Left renal cortex interstitium (tissue), 4 donors: ENCODE data around the gene ABAT. TPM values are rescaled to one million over a fixed set of nuclear protein-coding genes. Genes with fewer than 3 reads are reported as not detected.
"Not testable (repeated sequence)": the region's sequence is repeated elsewhere in the genome, so short reads cannot be mapped to it uniquely, and the experiment has no call there.

ENCODE experiments used
- DNase-seq, 4 donors: peaks; one replicate each; pipeline ENCODE4 v3.0.0-alpha.2; 2013; ENCODE audit warnings: low read depth in 4 of 4, low spot score in 2 of 4, missing footprints in 1 of 4
- polyA plus RNA-seq, 4 donors: library from polyadenylated mRNA; unstranded; fragments of 120-200 nt; gene quantifications; one replicate each; pipeline ENCODE4 v1.2.1, GENCODE V29; 2013; ENCODE audit not compliant: insufficient read length in 4 of 4

Gene ABAT
- polyA plus RNA-seq, 4 donors: 48.0 to 68.5 (median 64.0) TPM

DNA sequence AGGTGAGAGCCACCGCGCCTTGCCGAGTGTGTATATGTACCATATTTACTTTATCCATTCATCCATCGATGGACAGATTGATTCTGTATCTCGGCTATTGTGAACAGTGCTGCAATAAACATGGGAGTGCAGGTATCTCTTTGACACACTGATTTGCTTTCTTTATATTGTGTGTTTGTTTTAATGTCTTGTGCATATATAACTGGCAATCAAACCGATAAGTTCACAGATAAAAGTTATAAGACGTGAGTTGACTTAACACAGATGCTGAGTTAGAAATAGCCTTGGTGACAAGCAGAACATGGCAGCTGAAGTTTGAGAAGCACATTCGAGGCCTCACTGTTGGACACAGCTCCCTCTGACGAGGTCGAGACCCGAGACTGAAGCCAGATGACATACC, 99.8 kb downstream of the ABAT start:
- DNase-seq: no peak

DNA sequence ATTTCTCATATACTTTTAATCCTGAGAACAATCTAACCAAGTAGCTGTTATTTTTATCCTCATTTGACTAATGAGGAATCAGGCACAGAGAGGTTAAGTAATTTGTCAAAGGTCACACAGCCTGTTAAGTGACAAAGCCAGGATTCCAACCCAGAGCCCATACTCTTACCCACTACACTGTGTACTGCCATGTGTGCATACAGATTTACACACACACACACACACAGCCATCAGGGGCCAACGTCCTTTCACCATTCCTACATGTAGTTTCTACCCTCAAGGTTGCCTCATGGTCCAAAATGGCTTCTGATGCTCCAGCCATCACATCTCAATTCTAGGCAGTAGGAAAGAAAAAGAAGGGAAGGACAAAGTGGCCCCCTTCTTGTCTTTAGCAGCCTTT, 100.9 kb downstream of the ABAT start:
- no peak for DNase-seq

DNA sequence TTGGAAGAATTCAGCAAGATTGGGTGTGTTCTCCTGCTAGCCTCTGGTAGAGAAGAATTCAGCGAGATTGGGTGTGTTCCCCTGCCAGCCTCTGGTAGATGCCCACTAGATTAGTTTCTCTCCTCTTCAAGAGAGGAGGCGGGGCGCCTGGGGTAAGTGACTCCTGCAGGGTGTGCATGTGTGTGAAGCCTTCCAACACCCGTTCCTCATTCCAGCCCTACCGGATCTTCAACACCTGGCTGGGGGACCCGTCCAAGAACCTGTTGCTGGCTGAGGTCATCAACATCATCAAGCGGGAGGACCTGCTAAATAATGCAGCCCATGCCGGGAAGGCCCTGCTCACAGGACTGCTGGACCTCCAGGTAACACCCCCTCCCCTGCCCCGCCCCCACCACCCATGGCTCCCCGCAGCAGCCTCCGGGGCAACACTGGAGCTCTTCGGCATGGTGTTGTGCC, 101.7 kb downstream of the ABAT start:
- DNase-seq: no peak

DNA sequence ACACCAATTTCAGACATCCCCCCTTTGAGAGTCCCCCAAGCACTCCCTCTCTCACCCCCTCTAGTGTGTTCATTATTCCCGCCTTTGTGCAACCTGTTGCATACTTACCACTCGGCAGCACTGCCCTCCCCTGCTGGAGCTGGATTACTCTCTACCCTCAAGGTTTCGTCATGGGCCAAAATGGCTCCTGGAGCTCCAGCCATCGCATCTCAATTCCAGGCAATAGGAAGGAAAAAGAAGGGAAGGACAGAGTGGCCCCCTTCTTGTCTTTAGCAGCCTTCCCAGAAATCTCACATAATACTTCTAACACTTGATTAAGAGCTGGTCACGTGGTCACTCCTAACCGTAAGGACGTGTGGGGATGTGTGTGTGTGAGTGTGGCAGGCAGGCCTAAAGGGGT, 102.8 kb downstream of the ABAT start:
- DNase-seq: no peak

DNA sequence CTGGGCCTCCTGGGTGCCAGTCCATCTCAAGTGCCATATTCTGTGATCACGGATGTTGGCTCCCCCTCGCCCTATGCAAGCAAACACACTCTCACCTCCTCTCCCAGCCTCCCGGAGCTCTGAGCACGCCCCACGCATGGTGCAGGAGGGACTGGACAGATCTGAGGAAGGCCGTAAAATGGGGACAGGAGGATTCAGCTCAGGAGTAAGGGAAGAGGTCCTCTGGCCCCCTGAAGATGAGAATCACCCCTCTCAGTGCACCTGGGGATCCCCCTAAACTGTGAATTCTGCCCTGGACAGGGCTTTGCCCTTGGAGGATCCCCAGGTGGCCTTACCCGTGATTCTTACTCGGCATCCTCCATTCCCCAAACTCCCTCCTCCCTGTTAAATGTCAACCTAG, 107.4 kb downstream of the ABAT start:
- DNase-seq: no peak

DNA sequence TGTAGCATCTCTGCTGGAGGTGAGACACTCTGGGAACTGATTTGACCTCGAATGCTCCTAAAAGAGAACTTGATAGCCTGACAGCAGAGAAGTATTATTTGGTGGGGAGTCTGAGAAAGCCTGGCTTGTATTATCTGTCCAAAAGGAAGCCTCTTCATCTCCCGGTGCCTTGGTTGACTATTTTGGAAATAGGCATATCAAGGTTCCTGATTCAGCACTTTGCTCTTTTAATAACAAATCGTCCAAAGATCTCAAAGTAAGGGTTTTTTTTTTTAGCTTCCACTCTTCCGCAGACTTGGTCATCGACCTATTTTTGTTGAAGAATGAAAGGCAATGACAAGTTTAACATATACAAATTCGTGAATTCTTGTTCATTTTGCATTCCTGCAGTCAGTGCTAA, 108.3 kb downstream of the ABAT start:
- DNase-seq: no peak

DNA sequence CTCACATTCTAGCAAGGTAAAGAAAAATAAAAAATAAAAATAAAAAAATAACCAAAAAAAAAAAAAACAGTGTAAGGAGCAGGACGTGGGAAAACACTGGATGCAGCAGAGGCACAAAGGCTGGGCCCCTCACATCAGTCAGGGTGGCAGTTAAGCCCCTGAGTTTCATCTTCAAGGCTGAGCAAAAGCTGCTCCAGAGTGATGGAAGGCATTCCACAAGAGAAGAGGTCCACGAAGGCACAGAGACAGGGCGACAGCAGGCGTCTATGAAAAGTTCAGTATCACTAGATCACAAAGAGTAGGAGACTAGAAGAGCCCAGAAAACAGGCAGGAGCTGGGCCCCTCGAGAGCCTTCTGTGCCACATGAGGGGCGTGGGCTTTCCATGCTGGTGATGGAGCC, 111.0 kb downstream of the ABAT start:
- no peak for DNase-seq

DNA sequence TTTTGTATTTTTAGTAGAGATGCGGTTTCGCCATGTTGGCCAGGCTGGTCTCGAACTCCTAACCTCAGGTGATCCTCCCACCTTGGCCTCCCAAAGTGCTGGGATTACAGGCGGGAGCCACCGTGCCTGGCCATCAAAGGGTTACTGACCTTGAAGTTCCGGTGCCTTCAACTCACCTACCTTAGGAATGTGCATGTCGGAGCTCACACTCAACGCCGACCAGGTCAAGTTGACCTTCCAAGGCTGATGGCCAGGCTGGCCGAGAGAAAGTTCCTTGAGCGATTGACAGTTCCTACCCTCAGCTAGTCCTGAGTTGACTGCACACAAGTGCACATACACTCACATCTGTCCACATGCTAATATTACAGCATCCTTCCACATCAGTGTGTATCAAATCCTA, 111.9 kb downstream of the ABAT start:
- DNase-seq: not testable (repeated sequence)

DNA sequence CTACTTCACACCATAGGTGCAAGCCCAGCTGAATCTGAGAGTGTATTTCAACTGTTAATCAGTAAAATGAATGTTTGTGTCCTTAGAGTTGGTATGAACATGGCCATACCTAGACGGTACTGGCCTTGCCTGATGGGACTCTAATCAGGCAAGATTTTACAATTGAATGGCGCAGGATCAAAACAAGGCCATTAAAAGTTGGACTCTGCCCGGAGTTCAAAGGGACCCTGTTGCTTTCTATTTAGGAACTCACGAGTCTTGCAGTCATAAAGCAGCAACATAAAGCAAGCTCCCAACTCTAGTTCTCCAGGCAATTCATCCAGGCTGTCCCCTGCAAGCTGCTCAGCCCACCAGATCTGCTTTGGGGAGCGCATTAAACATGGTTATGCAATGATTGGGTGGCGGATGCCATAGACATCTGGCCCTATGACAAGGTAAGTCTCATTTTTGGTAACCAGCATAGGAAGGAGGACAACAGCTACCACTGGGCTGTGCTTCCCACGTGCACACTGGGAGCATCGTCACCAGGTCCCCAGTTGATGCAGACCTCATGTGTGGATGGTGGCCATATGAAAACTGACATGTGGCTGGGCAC, 114.3 kb downstream of the ABAT start:
- DNase-seq: no peak

DNA sequence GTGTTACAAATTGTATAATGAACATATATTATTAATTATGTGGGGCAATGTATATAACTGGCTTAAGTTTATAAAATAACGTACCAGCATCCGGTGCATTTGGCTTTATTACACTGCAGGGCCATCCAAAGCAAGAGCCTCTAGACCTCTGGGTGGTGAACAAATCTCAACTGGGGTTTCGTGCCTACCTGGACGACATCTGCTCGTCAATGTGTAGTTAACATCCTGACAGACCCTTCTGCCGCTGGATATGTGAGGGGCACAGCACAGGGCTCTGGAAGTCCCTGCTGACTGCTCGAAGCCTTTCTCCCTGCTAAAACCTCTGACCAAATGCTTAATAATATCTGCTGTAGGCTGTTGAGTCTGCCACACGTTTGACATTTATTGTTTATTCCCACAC, 120.7 kb downstream of the ABAT start:
- no peak for DNase-seq

DNA sequence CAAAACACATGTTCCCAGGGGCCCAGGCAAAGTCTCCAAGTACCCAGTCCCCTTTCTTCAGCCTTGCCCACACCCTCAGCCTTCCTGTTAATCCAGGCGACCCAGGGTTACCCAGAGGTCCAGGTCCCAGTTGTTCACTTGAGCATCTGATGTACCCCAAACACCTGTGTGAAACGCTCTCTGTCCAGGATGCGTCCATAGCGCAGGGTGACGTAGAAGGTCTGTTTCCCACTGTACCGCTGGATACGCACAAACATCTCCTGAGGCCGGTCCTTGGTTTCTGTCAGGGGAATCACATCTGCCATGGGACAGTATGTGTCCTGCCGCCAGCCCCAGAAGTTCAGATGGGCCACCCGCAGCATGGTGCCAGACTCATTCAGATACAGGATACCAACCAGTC, 121.4 kb downstream of the ABAT start:
- no peak for DNase-seq

DNA sequence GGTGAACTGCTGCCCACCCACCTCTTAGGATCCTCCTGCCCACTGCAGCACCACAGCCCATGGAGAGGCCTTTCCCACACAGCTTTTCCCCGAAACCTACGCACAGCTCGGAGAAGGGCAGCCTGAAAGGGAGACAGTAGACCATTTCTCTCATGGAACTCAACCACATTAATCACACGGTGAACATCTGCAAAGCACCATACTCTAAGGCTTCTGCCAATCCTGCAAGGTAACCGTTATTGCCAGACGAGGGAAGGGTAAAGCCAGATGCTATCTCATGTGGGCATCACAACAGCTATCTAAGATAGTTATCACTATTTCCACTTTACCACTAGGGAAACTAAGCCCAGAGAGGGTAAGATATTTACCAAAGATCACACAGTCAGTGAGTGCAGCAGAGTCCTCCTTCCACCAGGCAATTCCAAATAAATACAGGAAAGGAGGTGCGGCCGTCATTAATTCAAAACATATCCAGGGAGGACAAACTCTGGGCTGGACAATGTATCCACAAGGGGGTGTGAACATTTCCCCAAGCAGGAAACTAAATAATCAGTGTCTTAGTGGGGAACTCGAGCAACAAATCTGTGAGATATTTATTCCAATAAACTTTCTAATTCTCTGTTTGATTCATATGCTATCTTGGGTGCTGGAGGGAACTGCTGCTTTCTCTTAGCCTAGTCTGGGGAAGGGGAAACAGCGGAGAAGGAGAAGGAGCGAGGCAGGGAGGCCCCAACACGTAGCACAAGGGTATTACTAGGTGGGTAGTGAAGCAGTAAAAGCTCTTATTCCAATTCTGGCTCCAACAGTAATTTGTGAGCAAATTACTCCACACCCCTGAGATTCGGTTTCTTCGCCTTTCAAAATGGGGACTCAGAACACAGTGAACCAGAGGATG, 122.3 kb downstream of the ABAT start:
- no peak for DNase-seq

DNA sequence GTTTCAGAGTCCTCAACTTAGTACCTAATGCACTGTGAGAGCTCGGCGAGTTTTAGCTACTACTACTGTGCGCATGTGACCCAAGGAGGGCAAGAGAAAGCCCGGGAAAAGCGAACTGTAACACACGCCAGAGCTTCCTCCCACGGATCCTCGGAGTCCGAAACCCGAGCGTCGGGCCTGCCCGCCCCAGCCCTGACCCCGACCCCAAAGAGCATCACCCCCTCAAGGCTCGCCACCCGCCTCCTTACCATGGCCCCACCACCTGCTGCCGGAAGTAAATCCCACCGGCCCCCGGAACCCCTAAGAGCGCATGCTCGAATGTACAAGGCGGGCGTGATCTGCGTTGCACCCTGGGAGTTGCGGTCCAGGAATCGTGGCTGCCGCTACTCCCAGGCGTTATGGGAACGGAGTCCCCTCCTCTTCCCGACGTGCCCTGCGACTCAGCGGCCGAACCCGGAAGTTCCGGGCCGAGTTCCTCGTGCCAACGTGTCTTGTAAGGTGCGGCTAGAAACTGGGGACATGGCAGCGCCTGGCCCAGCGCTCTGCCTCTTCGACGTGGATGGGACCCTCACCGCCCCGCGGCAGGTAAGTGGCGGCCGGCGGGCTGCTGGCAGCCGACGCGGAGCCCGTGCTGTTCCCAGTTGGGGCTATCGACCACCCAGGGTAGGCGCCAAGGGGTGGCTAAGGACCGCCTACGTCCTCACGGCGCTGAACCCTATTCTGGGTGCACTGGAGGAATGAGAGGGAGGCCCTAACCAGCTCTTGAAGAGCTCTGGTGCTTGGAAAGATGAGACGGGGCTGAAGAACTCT, 123.2 kb downstream of the ABAT start, which contains the start of the genes PMM2 and TMEM186:
TSS of gene PMM2 (plus strand) at position 476 of the 810 bp plus-strand sequence. CDS start at position 520, 44 bp downstream.
TSS of gene TMEM186 (minus strand) at position 276 of the 810 bp plus-strand sequence. CDS start at position 251, 25 bp downstream.
- peak; percentile 75 to 92 (median 83) for DNase-seq

DNA sequence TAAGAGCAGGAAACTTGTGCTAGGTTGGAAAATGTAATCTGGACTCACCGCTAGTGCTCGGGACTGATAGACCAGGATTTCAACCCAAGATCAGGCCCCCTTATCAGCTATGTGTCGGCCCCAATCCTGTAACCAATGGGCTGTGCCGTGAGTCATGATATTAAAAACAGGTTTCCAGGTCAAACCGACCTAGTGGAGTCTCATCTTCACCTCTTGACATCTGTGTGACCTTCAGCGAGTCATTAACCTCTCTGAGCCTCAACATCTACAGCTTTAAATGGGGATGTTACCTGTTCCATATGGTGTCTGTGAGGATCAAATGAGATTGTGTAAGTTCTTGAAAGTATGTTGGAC, 123.7 kb downstream of the ABAT start:
- no peak for DNase-seq

DNA sequence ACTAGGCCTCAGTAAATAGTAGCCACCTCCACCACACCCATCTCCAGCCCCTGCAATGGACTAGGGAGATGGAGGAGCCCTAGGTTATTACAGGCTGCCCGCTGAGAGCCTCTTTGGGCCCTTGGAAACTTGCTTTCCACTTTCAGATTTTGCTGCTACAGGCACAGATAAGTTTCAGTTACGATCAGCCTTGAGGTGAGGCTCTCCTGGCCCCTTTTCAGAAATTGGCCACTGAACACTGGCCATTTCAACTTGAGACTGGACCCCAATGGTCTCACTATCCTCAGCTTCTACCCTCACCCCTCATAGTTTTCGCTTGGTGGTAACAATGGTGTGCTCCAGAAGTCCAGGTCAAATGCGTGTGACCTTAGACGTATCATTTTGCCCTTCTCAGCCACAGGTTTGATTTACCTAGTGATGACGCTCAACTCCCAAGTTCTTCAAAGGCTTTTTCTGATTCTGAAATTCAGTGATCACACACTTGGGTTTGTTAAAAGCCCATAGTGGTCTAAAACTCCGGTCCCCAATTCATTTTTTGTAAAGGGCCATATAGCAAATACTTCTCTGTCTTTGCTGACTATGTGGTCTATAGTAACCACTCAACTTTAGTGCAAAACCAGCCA, 124.2 kb downstream of the ABAT start:
- no peak for DNase-seq

DNA sequence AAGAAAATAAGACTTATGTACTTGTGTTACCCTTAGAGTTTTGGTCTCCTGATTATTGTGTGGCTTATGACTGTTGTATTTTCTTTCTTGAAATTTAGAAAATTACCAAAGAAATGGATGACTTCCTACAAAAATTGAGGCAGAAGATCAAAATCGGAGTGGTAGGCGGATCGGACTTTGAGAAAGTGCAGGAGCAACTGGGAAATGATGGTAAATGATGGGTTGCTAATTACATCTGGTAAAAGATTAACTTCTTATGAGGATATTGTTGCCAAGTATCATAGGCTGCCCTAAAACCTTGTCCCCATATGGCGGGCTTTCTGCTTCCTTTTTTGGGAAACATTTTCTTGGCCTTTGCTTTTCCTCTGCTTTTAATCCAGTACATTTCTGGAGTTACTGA, 127.3 kb downstream of the ABAT start:
- DNase-seq: no peak

DNA sequence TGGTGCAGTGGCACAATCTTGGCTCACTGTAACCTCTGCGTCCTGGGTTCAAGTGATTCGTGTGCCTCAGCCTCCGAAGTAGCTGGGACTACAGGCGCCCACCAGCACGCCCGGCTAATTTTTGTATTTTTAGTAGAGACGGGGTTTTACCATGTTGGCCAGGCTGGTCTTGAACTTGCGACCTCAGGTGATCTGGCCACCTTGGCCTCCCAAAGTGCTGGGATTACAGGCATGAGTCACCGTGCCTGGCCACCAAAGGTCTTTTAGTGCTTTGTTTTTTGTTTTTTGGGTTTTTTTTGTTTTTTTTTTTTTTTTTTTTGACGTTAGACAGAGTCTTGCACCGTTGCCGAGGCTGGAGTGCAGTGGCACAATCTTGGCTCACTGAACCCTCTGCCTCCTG, 129.3 kb downstream of the ABAT start:
- not testable (repeated sequence) for DNase-seq

DNA sequence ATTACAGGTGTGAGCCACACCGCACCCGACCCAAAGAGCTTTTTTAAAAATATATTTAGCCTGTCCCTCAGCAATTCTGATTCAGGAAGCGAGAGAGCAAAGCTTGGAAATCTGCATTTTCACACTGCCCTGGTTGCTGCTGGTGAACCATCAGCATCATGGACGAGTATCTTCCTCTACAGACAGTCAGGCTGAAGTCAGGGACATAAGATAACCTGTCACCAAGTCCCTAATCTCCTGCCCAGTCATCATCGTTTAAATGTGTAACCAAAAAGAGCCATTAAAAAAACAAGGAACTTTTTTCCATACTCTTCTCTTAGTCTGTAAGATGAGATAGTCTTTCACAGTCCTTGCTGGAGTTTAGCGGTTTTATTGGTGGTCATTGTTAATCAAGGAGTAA, 129.9 kb downstream of the ABAT start:
- no peak for DNase-seq

DNA sequence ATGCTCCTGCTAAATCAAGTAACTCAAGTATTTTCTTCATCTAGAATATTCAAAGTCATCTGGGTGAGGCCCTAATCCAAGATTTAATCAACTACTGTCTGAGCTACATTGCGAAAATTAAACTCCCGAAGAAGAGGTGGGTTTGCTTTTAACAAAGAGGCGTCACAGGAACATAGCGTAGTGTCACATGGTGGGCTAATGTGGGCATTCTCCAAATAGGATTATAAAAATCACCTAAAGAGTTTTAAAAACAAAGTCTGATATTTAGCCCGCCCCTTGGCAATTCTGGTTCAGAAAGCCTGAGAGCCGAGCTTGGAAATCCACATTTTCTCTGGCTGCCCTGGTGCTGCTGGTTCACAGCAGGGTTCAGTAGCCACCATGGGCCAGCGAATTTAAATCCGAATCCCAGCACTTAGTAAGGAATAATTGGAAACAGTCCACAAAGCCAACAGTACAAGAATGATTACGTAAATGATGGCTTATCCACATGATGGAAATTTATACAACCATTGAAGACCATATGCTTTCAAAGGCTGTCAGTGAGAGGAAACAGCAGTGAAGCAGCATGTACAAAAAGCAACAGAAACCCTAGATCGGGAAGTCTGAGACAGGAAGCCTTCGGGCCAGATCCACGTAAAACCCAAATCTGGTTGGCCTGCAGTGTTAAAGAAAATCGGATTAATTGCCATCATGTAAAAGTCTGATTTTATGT, 132.0 kb downstream of the ABAT start:
- no peak for DNase-seq

DNA sequence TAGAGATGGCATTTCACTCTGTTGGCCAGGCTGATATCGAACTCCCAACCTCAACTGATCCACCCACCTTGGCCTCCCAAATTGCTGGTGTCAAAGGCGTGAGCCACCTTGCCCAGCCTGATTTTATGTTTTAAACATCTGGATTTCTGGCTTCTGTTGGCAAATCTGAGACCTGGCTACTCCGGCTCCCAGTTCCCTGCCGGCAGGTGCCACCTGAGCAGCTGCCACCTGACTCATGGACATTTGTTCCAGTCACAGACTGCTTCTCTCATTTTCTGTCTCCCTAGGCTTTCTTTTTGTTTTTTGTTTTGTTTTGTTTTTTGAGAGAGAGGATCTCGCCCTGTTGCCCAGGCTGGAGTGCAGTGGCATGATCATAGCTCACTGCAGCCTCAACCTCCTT, 132.8 kb downstream of the ABAT start:
- DNase-seq: no peak
